ENCODE results near the gene TRAF6. TPM values are rescaled to one million over a fixed set of nuclear protein-coding genes. Genes with fewer than 3 reads are reported as not detected.

The TRAF6 gene
- total RNA-seq, 4 donors from 2014 or later = 7.8 to 12.2 (median 7.9) TPM

DNA sequence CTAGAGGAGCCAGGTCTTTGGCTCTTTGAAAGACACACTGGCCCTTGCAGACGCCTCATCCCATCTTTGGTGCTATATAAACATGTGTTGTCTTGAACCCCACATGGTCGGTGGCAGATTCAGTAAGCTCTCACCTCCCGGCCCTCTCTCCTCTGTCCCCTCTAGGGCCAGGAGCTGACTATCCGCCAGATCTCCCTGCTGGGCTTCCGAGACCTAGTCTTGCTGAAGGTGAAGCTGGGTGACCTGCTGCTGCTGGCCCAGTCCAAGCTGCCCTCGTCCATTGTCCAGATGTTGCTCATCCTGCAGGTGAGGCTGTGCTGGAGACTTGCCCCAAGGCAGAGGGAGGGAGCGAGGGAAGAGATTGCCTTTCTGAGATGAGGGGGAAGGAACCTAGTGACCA is 63.9 kb downstream of the TRAF6 start:
- DNase-seq = no peak
- Histone ChIP-seq H3K36me3 (no peaks in the 10 kb centered on the region), H3K27ac (no peak overlapping the region), H3K27me3 (no peaks in the 10 kb centered on the region), H3K9me3 (no peaks in the 10 kb centered on the region), H3K4me1 (peaks cover 3 to 17% (median 11%) of the 10 kb centered on the region in 3 donors), H3K4me3 (no peak overlapping the region)
- intact Hi-C loops (cut with DNase I) = no loop called here
- WGBS, 2 donors = 85 to 87% methylated on average over 7 of the region's 7 CpGs
- no peak for TF ChIP-seq CTCF (IDR thresholded peaks at IDR 0.05)
- no peak for TF ChIP-seq POLR2A (IDR thresholded peaks at IDR 0.05)

DNA sequence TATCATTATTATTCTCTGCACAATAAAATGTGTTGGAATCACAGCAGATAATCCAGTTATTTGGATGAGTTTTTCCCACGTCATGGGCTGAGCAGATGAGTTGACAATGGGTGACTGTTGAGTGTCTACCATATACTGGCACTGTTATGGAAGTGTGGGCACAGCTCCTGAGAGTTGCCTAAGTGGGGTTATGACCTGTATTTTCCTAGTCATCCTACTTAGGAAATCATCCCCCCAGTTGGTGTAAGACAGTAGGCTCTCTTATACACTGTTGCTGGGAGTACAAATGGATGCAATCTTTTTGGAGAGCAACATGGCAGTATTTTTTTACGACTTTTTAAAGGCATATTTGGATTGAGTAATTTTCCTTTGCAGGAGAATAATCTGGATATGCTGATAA is 66.4 kb downstream of the TRAF6 start:
- no peak for DNase-seq
- Histone ChIP-seq H3K4me1 (no peaks in the 10 kb centered on the region), H3K9me3 (no peaks in the 10 kb centered on the region), H3K4me3 (no peak overlapping the region), H3K36me3 (no peaks in the 10 kb centered on the region), H3K27ac (no peak overlapping the region), H3K27me3 (no peaks in the 10 kb centered on the region)
- WGBS, 2 donors = 85 to 96% methylated on average over 2 of the region's 2 CpGs
- intact Hi-C loops (cut with DNase I) = no loop called here
- no peak for TF ChIP-seq CTCF (IDR thresholded peaks at IDR 0.05)
- TF ChIP-seq POLR2A (IDR thresholded peaks at IDR 0.05) = no peak

DNA sequence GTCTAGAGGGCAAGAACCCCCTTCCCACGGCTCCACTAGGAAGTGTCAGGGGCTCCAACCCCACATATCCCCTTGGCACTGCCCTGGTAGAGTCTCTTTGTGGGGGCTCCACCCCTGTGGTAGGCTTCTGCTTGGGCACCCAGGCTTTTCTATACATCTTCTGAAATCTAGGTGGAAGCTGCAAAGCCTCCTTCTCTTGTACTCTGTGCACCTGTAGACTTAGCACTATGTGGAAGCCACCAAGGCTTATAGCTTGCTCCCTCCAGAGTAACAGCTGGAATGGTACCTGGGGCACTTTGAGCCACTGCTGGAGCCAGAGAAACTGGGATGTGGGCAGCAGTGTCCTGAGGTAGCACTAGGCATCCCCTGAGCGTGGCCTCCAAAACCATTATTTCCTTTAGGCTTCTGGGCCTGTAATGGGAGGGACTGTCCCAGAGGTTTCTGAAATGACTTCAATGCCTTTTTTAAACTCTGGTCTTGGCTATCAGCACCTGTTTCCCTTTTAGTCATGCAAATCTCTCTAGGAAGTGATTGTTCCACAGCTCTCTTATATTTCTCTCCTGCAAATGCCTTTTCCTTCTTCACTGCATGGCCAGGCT is 68.4 kb downstream of the TRAF6 start:
- H3K36me3 ChIP-seq = peaks cover 0 to 4% (median 0%) of the 10 kb centered on the region in 3 donors
- WGBS, 2 donors = 88% methylated on average over 1 of the region's 2 CpGs
- no peak overlapping the region for H3K27ac ChIP-seq
- DNase-seq = no peak
- no peaks in the 10 kb centered on the region for H3K27me3 ChIP-seq
- H3K9me3 ChIP-seq = no peaks in the 10 kb centered on the region
- H3K4me1 ChIP-seq = no peaks in the 10 kb centered on the region
- intact Hi-C loops (cut with DNase I) = no loop called here
- TF ChIP-seq CTCF (IDR thresholded peaks at IDR 0.05) (no peak), POLR2A (IDR thresholded peaks at IDR 0.05) (no peak)
- no peak overlapping the region for H3K4me3 ChIP-seq

- WGBS, 2 donors = 91 to 95% methylated on average over 5 of the region's 5 CpGs
- TF ChIP-seq POLR2A (IDR thresholded peaks at IDR 0.05) (no peak), CTCF (IDR thresholded peaks at IDR 0.05) (no peak)
- DNase-seq = no peak
- Histone ChIP-seq H3K9me3 (no peaks in the 10 kb centered on the region), H3K36me3 (peaks cover 0 to 4% (median 0%) of the 10 kb centered on the region in 3 donors), H3K4me3 (no peak overlapping the region), H3K27me3 (no peaks in the 10 kb centered on the region), H3K4me1 (no peaks in the 10 kb centered on the region), H3K27ac (no peak overlapping the region)
- intact Hi-C loops (cut with DNase I) = no loop called here
These were observed 71.9 kb downstream of the TRAF6 start for GRCh38 chr11:36438126-36438525.

GRCh38 chr11:36437413-36437812 is 72.7 kb downstream of the TRAF6 start:
- Histone ChIP-seq H3K27ac (no peak overlapping the region), H3K4me1 (no peaks in the 10 kb centered on the region), H3K9me3 (no peaks in the 10 kb centered on the region), H3K36me3 (peaks cover 0 to 4% (median 0%) of the 10 kb centered on the region in 3 donors), H3K27me3 (no peaks in the 10 kb centered on the region), H3K4me3 (no peak overlapping the region)
- intact Hi-C loops (cut with DNase I) = no loop called here
- DNase-seq = no peak
- WGBS, 2 donors = 92 to 100% methylated on average over 3 of the region's 3 CpGs
- TF ChIP-seq CTCF (IDR thresholded peaks at IDR 0.05) = no peak
- no peak for TF ChIP-seq POLR2A (IDR thresholded peaks at IDR 0.05)

Small RNAs within 50 kb of the gene (small RNA-seq; reads per million reads assigned to genes)
- 0 reads per million in 4 donors for gene AC061999.1

Other genes starting within 250 kb of the TRAF6 start
- 10 to 100 TPM; 25.9 to 37.9 (median 37.1) TPM for gene COMMD9, start 220.8 kb downstream of the TRAF6 start, total RNA-seq
- gene PRR5L, start 214.0 kb downstream of the TRAF6 start, total RNA-seq = 1 to 10 TPM; 1.4 to 5.7 (median 1.8) TPM
- gene RAG1, start 57.7 kb upstream of the TRAF6 start, total RNA-seq = under 1 TPM; 0.04 to 0.34 (median 0.24) TPM
- gene IFTAP, start 84.2 kb upstream of the TRAF6 start, total RNA-seq = 10 to 100 TPM in 3 of 4 donors, under 1 TPM in 1; 0.80 to 22.3 (median 15.5) TPM
- not detected for gene RAG2, start 88.0 kb upstream of the TRAF6 start, total RNA-seq